ENCODE results near the gene GPR68.
"Not testable (repeated sequence)": the region's sequence is repeated elsewhere in the genome, so short reads cannot be mapped to it uniquely, and the experiment has no call there.

The GPR68 gene

GRCh38 chr14:91233936-91234790 is 10.3 kb downstream of the GPR68 start:
- DNase-seq (ENCODE audit: insufficient read length, low spot score) (no peak), FAIRE-seq (no peak)
- TF ChIP-seq POLR2A (IDR thresholded peaks at IDR 0.05; ENCODE audit: low read depth, low read length): no peak

GRCh38 chr14:91232603-91233002 is 11.9 kb downstream of the GPR68 start:
- TF ChIP-seq POLR2A (IDR thresholded peaks at IDR 0.05; ENCODE audit: low read depth, low read length): no peak
- DNase-seq (ENCODE audit: insufficient read length, low spot score): no peak
- FAIRE-seq: no peak

GRCh38 chr14:91232052-91232451 is 12.5 kb downstream of the GPR68 start:
- DNase-seq (ENCODE audit: insufficient read length, low spot score) (no peak), FAIRE-seq (no peak)
- TF ChIP-seq POLR2A (IDR thresholded peaks at IDR 0.05; ENCODE audit: low read depth, low read length): no peak

- no peak for TF ChIP-seq POLR2A (IDR thresholded peaks at IDR 0.05; ENCODE audit: low read depth, low read length)
- DNase-seq (ENCODE audit: insufficient read length, low spot score) (no peak), FAIRE-seq (no peak)
Observed at GRCh38 chr14:91231446-91231845, 13.1 kb downstream of the GPR68 start.

- TF ChIP-seq POLR2A (IDR thresholded peaks at IDR 0.05; ENCODE audit: low read depth, low read length): no peak
- DNase-seq (ENCODE audit: insufficient read length, low spot score) (no peak), FAIRE-seq (no peak)
Observed at GRCh38 chr14:91230397-91231035, 14.0 kb downstream of the GPR68 start.

GRCh38 chr14:91229743-91230200 is 14.7 kb downstream of the GPR68 start:
- no peak for TF ChIP-seq POLR2A (IDR thresholded peaks at IDR 0.05; ENCODE audit: low read depth, low read length)
- DNase-seq (ENCODE audit: insufficient read length, low spot score) (peak; percentile 62), FAIRE-seq (peak; percentile 75)

GRCh38 chr14:91229005-91229382 is 15.5 kb downstream of the GPR68 start:
- no peak for DNase-seq (ENCODE audit: insufficient read length, low spot score)

GRCh38 chr14:91228112-91229004 is 16.1 kb downstream of the GPR68 start:
- FAIRE-seq: peak; percentile 85
- no peak for TF ChIP-seq POLR2A (IDR thresholded peaks at IDR 0.05; ENCODE audit: low read depth, low read length)
- no peak for DNase-seq (ENCODE audit: insufficient read length, low spot score)

More at GRCh38 chr14:91229005-91229382, 15.5 kb downstream of the GPR68 start:
- FAIRE-seq: no peak
- TF ChIP-seq POLR2A (IDR thresholded peaks at IDR 0.05; ENCODE audit: low read depth, low read length): no peak

GRCh38 chr14:91227183-91227628 is 17.3 kb downstream of the GPR68 start:
- DNase-seq (ENCODE audit: insufficient read length, low spot score) (no peak), FAIRE-seq (no peak)
- TF ChIP-seq POLR2A (IDR thresholded peaks at IDR 0.05; ENCODE audit: low read depth, low read length): no peak

GRCh38 chr14:91226360-91226759 is 18.1 kb downstream of the GPR68 start:
- not testable (repeated sequence) for FAIRE-seq; DNase-seq (ENCODE audit: insufficient read length, low spot score)

GRCh38 chr14:91225025-91225424 is 19.5 kb downstream of the GPR68 start:
- FAIRE-seq (no peak), DNase-seq (ENCODE audit: insufficient read length, low spot score) (no peak)
- TF ChIP-seq POLR2A (IDR thresholded peaks at IDR 0.05; ENCODE audit: low read depth, low read length): no peak

GRCh38 chr14:91223028-91223783 is 21.3 kb downstream of the GPR68 start:
- no peak for TF ChIP-seq POLR2A (IDR thresholded peaks at IDR 0.05; ENCODE audit: low read depth, low read length)
- FAIRE-seq (no peak), DNase-seq (ENCODE audit: insufficient read length, low spot score) (no peak)

GRCh38 chr14:91221270-91221669 is 23.2 kb downstream of the GPR68 start:
- no peak for TF ChIP-seq POLR2A (IDR thresholded peaks at IDR 0.05; ENCODE audit: low read depth, low read length)
- DNase-seq (ENCODE audit: insufficient read length, low spot score) (no peak), FAIRE-seq (no peak)
